Measurements from ENCODE around the gene SYNE1. TPM values are rescaled to one million over a fixed set of nuclear protein-coding genes. Genes with fewer than 3 reads are reported as not detected.

SYNE1 gene
- total RNA-seq, 2 experiments from 2014 or later: 74.6 to 140 TPM

DNA sequence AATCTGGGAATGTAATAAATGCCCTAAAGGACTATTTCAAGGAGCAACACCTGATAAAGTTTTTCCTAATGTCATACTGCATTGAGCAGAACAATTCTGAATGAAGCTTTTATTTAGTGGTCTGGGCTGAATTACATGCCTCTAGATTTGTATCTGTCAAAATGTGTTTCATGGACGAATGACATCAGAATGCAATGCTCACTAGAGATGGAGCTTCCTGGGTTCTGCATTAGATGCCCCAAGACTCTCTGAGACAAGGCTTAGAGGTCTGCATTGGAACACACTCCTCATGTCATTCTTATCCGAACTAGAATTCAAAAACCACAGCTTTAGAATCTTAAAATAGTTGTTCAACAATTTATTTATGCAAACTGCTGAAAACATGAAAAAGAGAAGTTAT, 62.0 kb downstream of the SYNE1 start:
- CTCF ChIA-PET (ENCODE audit: unreplicated experiment): interaction anchor here (1.0 kb wide), 1 partner anchor 68 kb away, joined by 4 read pairs; no protein-coding TSS in a partner anchor
- BruUV-seq (replicated peaks): no TSS peak
- no peak overlapping the region for H3K4me2 ChIP-seq (ENCODE audit: low read length)

DNA sequence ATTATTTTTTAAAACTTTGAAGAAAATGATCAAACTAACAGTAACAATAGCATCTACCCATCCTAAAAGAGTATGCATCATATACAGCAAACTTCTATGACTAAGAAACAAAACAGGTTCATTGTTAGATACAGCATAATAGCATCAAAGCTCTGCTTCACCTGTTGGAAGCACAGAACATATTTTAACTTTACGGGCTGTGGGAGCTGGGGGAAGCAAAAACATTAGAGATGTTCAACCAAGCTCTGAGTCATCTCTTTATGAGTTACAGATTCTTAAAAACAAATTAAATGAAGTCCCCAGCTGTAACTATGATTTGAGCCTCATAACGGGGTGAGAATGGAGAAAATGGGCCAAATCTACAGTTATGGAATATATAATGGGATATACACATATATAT, 63.4 kb downstream of the SYNE1 start:
- ChIA-PET CTCF (ENCODE audit: unreplicated experiment) (no interaction called here), POLR2A (interaction anchor here (1.8 kb wide), 1 partner anchor 8 kb away, joined by 6 read pairs; no protein-coding TSS in a partner anchor)
- no peak for DNase-seq (ENCODE audit: low spot score)
- H3K4me1 ChIP-seq (ENCODE audit: insufficient read depth, low read length, poor library complexity, severe bottlenecking): no peaks in the 10 kb centered on the region
- no TSS peak for BruUV-seq (replicated peaks)
- H2AFZ ChIP-seq (ENCODE audit: low read length): no peak overlapping the region
- no peaks in the 10 kb centered on the region for H3K36me3 ChIP-seq (ENCODE audit: insufficient read depth, low read length)
- no peaks in the 10 kb centered on the region for H3K79me2 ChIP-seq (ENCODE audit: insufficient read depth, low read depth, low read length)
- no peaks in the 10 kb centered on the region for H3K9me2 ChIP-seq (ENCODE audit: insufficient read depth, low read length)
- no peaks in the 10 kb centered on the region for H3K9me3 ChIP-seq (ENCODE audit: low read length)
- no peak overlapping the region for H3K27ac ChIP-seq (ENCODE audit: low read depth, low read length, poor library complexity, severe bottlenecking)
- no peaks in the 10 kb centered on the region for H4K20me1 ChIP-seq (ENCODE audit: insufficient read depth, low read length)
- no peak for TF ChIP-seq EZH2phosphoT487 (IDR thresholded peaks at IDR 0.05; ENCODE audit: borderline replicate concordance, low read depth, low read length)
- TF ChIP-seq, protein P1, sequence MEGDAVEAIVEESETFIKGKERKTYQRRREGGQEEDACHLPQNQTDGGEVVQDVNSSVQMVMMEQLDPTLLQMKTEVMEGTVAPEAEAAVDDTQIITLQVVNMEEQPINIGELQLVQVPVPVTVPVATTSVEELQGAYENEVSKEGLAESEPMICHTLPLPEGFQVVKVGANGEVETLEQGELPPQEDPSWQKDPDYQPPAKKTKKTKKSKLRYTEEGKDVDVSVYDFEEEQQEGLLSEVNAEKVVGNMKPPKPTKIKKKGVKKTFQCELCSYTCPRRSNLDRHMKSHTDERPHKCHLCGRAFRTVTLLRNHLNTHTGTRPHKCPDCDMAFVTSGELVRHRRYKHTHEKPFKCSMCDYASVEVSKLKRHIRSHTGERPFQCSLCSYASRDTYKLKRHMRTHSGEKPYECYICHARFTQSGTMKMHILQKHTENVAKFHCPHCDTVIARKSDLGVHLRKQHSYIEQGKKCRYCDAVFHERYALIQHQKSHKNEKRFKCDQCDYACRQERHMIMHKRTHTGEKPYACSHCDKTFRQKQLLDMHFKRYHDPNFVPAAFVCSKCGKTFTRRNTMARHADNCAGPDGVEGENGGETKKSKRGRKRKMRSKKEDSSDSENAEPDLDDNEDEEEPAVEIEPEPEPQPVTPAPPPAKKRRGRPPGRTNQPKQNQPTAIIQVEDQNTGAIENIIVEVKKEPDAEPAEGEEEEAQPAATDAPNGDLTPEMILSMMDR (conservative IDR thresholded peaks at IDR 0.05; ENCODE audit: low read length): no peak
- H3K4me3 ChIP-seq (ENCODE audit: low read depth, low read length, poor library complexity, severe bottlenecking): no peak overlapping the region
- intact Hi-C loops (cut with micrococcal nuclease; ENCODE audit: unreplicated experiment): no loop called here
- H3K4me2 ChIP-seq (ENCODE audit: low read length): no peak overlapping the region

More for the DNA sequence above, 62.0 kb downstream of the SYNE1 start:
- intact Hi-C loops (cut with micrococcal nuclease; ENCODE audit: unreplicated experiment): no loop called here
- H2AFZ ChIP-seq (ENCODE audit: low read length): no peak overlapping the region
- H4K20me1 ChIP-seq (ENCODE audit: insufficient read depth, low read length): no peaks in the 10 kb centered on the region
- no peaks in the 10 kb centered on the region for H3K79me2 ChIP-seq (ENCODE audit: insufficient read depth, low read depth, low read length)
- DNase-seq (ENCODE audit: low spot score): no peak
- H3K4me1 ChIP-seq (ENCODE audit: insufficient read depth, low read length, poor library complexity, severe bottlenecking): no peaks in the 10 kb centered on the region
- no peak overlapping the region for H3K4me3 ChIP-seq (ENCODE audit: low read depth, low read length, poor library complexity, severe bottlenecking)
- POLR2A ChIA-PET: interaction anchor here (0.6 to 1.8 kb wide), 3 partner anchors 8 to 99 kb away, joined by 3 to 6 read pairs (median 6); no protein-coding TSS in a partner anchor
- no peaks in the 10 kb centered on the region for H3K36me3 ChIP-seq (ENCODE audit: insufficient read depth, low read length)
- no peak overlapping the region for H3K27ac ChIP-seq (ENCODE audit: low read depth, low read length, poor library complexity, severe bottlenecking)
- TF ChIP-seq, protein P1 (conservative IDR thresholded peaks at IDR 0.05; ENCODE audit: low read length): no peak
- no peak for TF ChIP-seq EZH2phosphoT487 (IDR thresholded peaks at IDR 0.05; ENCODE audit: borderline replicate concordance, low read depth, low read length)
- H3K9me2 ChIP-seq (ENCODE audit: insufficient read depth, low read length): no peaks in the 10 kb centered on the region
- no peaks in the 10 kb centered on the region for H3K9me3 ChIP-seq (ENCODE audit: low read length)

DNA sequence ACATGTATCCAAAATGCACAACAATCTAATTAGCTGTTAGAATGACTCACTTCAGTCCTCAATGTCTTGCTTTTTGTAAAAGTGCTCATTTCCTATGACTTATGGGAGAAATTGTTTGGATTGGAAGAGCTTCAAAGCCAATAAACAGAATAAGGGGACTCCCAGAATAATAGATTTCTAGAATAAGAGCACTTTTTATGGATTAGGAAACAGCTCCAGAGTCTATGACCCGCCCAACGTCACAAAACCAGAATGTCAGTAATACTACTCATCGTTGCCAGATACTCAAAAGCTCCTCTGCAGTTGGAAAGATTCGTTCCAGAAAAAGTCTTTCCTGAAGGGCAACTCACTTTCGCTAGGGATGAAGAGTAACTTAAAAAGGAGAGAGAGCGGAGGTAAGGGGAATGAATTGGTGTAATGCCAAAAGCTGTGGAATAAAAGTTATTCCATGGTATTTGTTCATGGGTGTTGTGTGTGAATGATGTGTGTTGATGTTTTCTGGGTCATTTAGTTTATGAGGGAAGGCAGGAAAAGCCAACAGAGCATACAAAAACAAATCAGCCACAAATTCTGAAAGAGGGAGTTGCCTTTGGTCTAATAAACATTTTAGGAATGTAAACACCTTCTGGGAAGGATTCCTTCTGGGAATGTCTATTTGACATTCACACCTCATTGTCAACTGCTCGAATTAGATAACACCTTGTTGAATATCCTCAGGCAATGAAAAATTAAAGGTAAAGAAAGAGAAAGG, 64.6 kb downstream of the SYNE1 start:
- H3K27ac ChIP-seq (ENCODE audit: low read depth, low read length, poor library complexity, severe bottlenecking): no peak overlapping the region
- H4K20me1 ChIP-seq (ENCODE audit: insufficient read depth, low read length): no peaks in the 10 kb centered on the region
- TF ChIP-seq, protein P1 (conservative IDR thresholded peaks at IDR 0.05; ENCODE audit: low read length): no peak
- TF ChIP-seq EZH2phosphoT487 (IDR thresholded peaks at IDR 0.05; ENCODE audit: borderline replicate concordance, low read depth, low read length): no peak
- no peaks in the 10 kb centered on the region for H3K9me2 ChIP-seq (ENCODE audit: insufficient read depth, low read length)
- intact Hi-C loops (cut with micrococcal nuclease; ENCODE audit: unreplicated experiment): no loop called here
- CTCF ChIA-PET (ENCODE audit: unreplicated experiment): no interaction called here
- BruUV-seq (replicated peaks): no TSS peak
- H3K4me2 ChIP-seq (ENCODE audit: low read length): no peak overlapping the region
- no peaks in the 10 kb centered on the region for H3K9me3 ChIP-seq (ENCODE audit: low read length)
- H3K79me2 ChIP-seq (ENCODE audit: insufficient read depth, low read depth, low read length): no peaks in the 10 kb centered on the region
- POLR2A ChIA-PET: interaction anchor here (0.7 kb wide), 1 partner anchor 16 kb away, joined by 3 read pairs; no protein-coding TSS in a partner anchor
- no peak for DNase-seq (ENCODE audit: low spot score)
- H3K4me3 ChIP-seq (ENCODE audit: low read depth, low read length, poor library complexity, severe bottlenecking): no peak overlapping the region
- no peak overlapping the region for H2AFZ ChIP-seq (ENCODE audit: low read length)
- no peaks in the 10 kb centered on the region for H3K4me1 ChIP-seq (ENCODE audit: insufficient read depth, low read length, poor library complexity, severe bottlenecking)
- H3K36me3 ChIP-seq (ENCODE audit: insufficient read depth, low read length): no peaks in the 10 kb centered on the region

Measured in OCI-LY7 (cell line).